PC-3 (cell line): ENCODE data around the gene TECPR2. TPM values are rescaled to one million over a fixed set of nuclear protein-coding genes. Genes with fewer than 3 reads are reported as not detected.

Source experiments
- ATAC-seq: fragments of 200-7000 bp; cut with Tn5 transposase; 2 replicates; pipeline ENCODE4 v1.9.1; 2020; ENCODE audit warnings: mild to moderate bottlenecking, moderate library complexity
- BruUV-seq: library from RNA; stranded (reverse); fragments of 400-500 nt; replicated peaks from 2 replicates; lab custom pipeline; 2021; lab: Mats Ljungman, UMichigan
- CTCF ChIA-PET: fragments of 300-600 bp; sonication (Branson Sonifier 250); formaldehyde crosslinking; loops from one replicate; lab custom pipeline; 2022; ENCODE audit warnings: antibody characterized with exemption; lab: Charles Lee
- POLR2A ChIA-PET: fragments of 300-600 bp; sonication (Branson Sonifier 250); formaldehyde crosslinking; loops from one replicate; lab custom pipeline; 2022; ENCODE audit warnings: antibody characterized with exemption; ENCODE audit not compliant: unreplicated experiment; lab: Charles Lee
- DNase-seq: peaks from one replicate; pipeline ENCODE4 v3.0.0-alpha.2; 2015
- H2AFZ ChIP-seq: fragments of 300-600 bp; sonication (generic); 2 replicates; pipeline ENCODE4 v1.6.0; 2016; ENCODE audit warnings: antibody characterized with exemption, low read length
- H3F3A ChIP-seq: fragments of 300-600 bp; sonication (generic); one replicate; pipeline ENCODE4 v1.6.0; 2017; ENCODE audit warnings: antibody characterized with exemption, low read length, control low read depth, mild to moderate bottlenecking; ENCODE audit not compliant: unreplicated experiment
- H3K27ac ChIP-seq: fragments of 300-600 bp; sonication (generic); 2 replicates; pipeline ENCODE4 v1.5.1; 2016; ENCODE audit warnings: mild to moderate bottlenecking, low read length
- H3K27me3 ChIP-seq: fragments of 300-600 bp; sonication (generic); 2 replicates; pipeline ENCODE4 v1.6.1; 2016; ENCODE audit warnings: low read length, mixed read lengths
- H3K36me3 ChIP-seq: fragments of 300-600 bp; sonication (generic); 2 replicates; pipeline ENCODE4 v1.6.1; 2016; ENCODE audit warnings: low read depth, mixed run types, low read length, mixed read lengths
- H3K4me1 ChIP-seq: fragments of 300-600 bp; sonication (generic); 2 replicates; pipeline ENCODE4 v1.5.1; 2016; ENCODE audit warnings: low read length; ENCODE audit not compliant: insufficient read depth
- H3K4me2 ChIP-seq: fragments of 300-600 bp; sonication (generic); 2 replicates; pipeline ENCODE4 v1.6.0; 2016; ENCODE audit warnings: low read length
- H3K4me3 ChIP-seq: fragments of 300-600 bp; sonication (generic); 2 replicates; pipeline ENCODE4 v1.5.1; 2016; ENCODE audit warnings: mild to moderate bottlenecking, low read length, mixed read lengths
- H3K79me2 ChIP-seq: fragments of 300-600 bp; sonication (generic); 2 replicates; pipeline ENCODE4 v1.6.1; 2017; ENCODE audit warnings: low read length, mixed read lengths
- H3K9ac ChIP-seq: fragments of 300-600 bp; sonication (generic); 2 replicates; pipeline ENCODE4 v1.6.0; 2016; ENCODE audit warnings: mild to moderate bottlenecking, low read length
- H3K9me2 ChIP-seq: fragments of 300-600 bp; sonication (generic); replicated peaks from 2 replicates; pipeline ENCODE4 v1.6.1; 2016; ENCODE audit warnings: mixed run types, low read length, mixed read lengths
- H3K9me3 ChIP-seq: fragments of 300-600 bp; sonication (generic); 2 replicates; pipeline ENCODE4 v1.6.1; 2016; ENCODE audit warnings: low read length, mixed read lengths
- H4K20me1 ChIP-seq: fragments of 300-600 bp; sonication (generic); 2 replicates; pipeline ENCODE4 v1.6.1; 2016; ENCODE audit warnings: low read length, mixed read lengths
- CTCF ChIP-seq: fragments of 300-600 bp; sonication (generic); conservative IDR thresholded peaks from 2 replicates; pipeline ENCODE4 v1.5.1; 2017; ENCODE audit warnings: antibody characterized with exemption, low read depth, mild to moderate bottlenecking, low read length
- EZH2 ChIP-seq: fragments of 300-600 bp; sonication (generic); IDR thresholded peaks from one replicate; pipeline ENCODE4 v1.6.1; 2017; ENCODE audit warnings: antibody characterized with exemption, mild to moderate bottlenecking, low read length; ENCODE audit not compliant: unreplicated experiment
- EZH2phosphoT487 ChIP-seq: fragments of 300-600 bp; sonication (generic); IDR thresholded peaks from 2 replicates; pipeline ENCODE4 v1.6.1; 2018; ENCODE audit warnings: mild to moderate bottlenecking, antibody characterized with exemption, low read length, borderline replicate concordance
- intact Hi-C: fragments of 100-400 bp; cut with micrococcal nuclease; formaldehyde crosslinking; loops from 2 replicates; pipeline ENCODE4 v1.9.0; 2023
- total RNA-seq: library from RNA; depleted of rRNA; stranded (reverse); fragments of >200 nt; gene quantifications from 2 replicates; pipeline ENCODE4 v1.2.3, GENCODE V29; 2014

Gene TECPR2
- total RNA-seq, 1 experiment from 2014 or later, result 15.7 TPM

GRCh38 chr14:102418169-102418852, 55.6 kb downstream of the TECPR2 start:
- no peak for ATAC-seq
- no peaks in the 10 kb centered on the region for H3K79me2 ChIP-seq
- CTCF ChIA-PET, result no interaction called here
- no TSS peak for BruUV-seq
- H3K9me2 ChIP-seq, result no peaks in the 10 kb centered on the region
- no peak overlapping the region for H3K27ac ChIP-seq
- TF ChIP-seq CTCF (no peak), EZH2 (no peak), EZH2phosphoT487 (no peak)
- H3K9me3 ChIP-seq, result no peaks in the 10 kb centered on the region
- POLR2A ChIA-PET, result no interaction called here
- DNase-seq, result no peak
- no peak overlapping the region for H2AFZ ChIP-seq
- H3F3A ChIP-seq, result no peaks in the 10 kb centered on the region
- no peaks in the 10 kb centered on the region for H3K27me3 ChIP-seq
- H3K4me1 ChIP-seq, result no peaks in the 10 kb centered on the region
- no peaks in the 10 kb centered on the region for H4K20me1 ChIP-seq
- intact Hi-C loops, result no loop called here
- H3K9ac ChIP-seq, result no peak overlapping the region
- H3K4me3 ChIP-seq, result no peak overlapping the region
- no peak overlapping the region for H3K4me2 ChIP-seq
- H3K36me3 ChIP-seq, result 0 out of 2 replicates have a peak, but pooled peaks cover 5% of the 10 kb centered on the region

GRCh38 chr14:102418853-102419240, 56.1 kb downstream of the TECPR2 start:
- H3K9me2 ChIP-seq, result no peaks in the 10 kb centered on the region
- ATAC-seq, result no peak
- CTCF ChIA-PET, result no interaction called here
- no peaks in the 10 kb centered on the region for H4K20me1 ChIP-seq
- no TSS peak for BruUV-seq
- intact Hi-C loops, result no loop called here
- H3K36me3 ChIP-seq, result 0 out of 2 replicates have a peak, but pooled peaks cover 5% of the 10 kb centered on the region
- no peak overlapping the region for H3K27ac ChIP-seq
- POLR2A ChIA-PET, result no interaction called here
- H3K4me2 ChIP-seq, result no peak overlapping the region
- no peak for DNase-seq
- H3K9me3 ChIP-seq, result no peaks in the 10 kb centered on the region
- no peak overlapping the region for H3K9ac ChIP-seq
- no peaks in the 10 kb centered on the region for H3K27me3 ChIP-seq
- no peaks in the 10 kb centered on the region for H3K4me1 ChIP-seq
- no peaks in the 10 kb centered on the region for H3F3A ChIP-seq
- TF ChIP-seq EZH2phosphoT487 (no peak), EZH2 (no peak), CTCF (no peak)
- no peaks in the 10 kb centered on the region for H3K79me2 ChIP-seq
- H2AFZ ChIP-seq, result no peak overlapping the region
- H3K4me3 ChIP-seq, result no peak overlapping the region

- no peaks in the 10 kb centered on the region for H4K20me1 ChIP-seq
- H3K9me3 ChIP-seq, result no peaks in the 10 kb centered on the region
- H3K9ac ChIP-seq, result no peak overlapping the region
- H2AFZ ChIP-seq, result no peak overlapping the region
- no peak for TF ChIP-seq EZH2phosphoT487
- no peak for TF ChIP-seq CTCF
- TF ChIP-seq EZH2, result no peak
- intact Hi-C loops, result no loop called here
- H3K4me3 ChIP-seq, result no peak overlapping the region
- H3F3A ChIP-seq, result no peaks in the 10 kb centered on the region
- 0 out of 2 replicates have a peak, but pooled peaks cover 5% of the 10 kb centered on the region for H3K36me3 ChIP-seq
- BruUV-seq, result no TSS peak
- CTCF ChIA-PET, result no interaction called here
- no peaks in the 10 kb centered on the region for H3K9me2 ChIP-seq
- no peak overlapping the region for H3K27ac ChIP-seq
- H3K4me1 ChIP-seq, result no peaks in the 10 kb centered on the region
- no peaks in the 10 kb centered on the region for H3K27me3 ChIP-seq
- ATAC-seq (no peak), DNase-seq (no peak)
- H3K79me2 ChIP-seq, result no peaks in the 10 kb centered on the region
- POLR2A ChIA-PET, result no interaction called here
- H3K4me2 ChIP-seq, result no peak overlapping the region
These were observed 56.5 kb downstream of the TECPR2 start for GRCh38 chr14:102419276-102419675.
